ENCODE measurements around the gene SH3BP4.

GRCh38 chr2:234991290-234991689 lies 39.5 kb downstream of the SH3BP4 start:
- TF ChIP-seq CTCF (IDR thresholded peaks at IDR 0.05; ENCODE audit: low read depth, low read length), result no peak
- no peak for TF ChIP-seq EZH2phosphoT487 (IDR thresholded peaks at IDR 0.05; ENCODE audit: low read depth)
